ENCODE data around the gene RASGRP1. TPM values are rescaled to one million over a fixed set of nuclear protein-coding genes. Genes with fewer than 3 reads are reported as not detected.

The RASGRP1 gene
- total RNA-seq, 1 experiment from 2014 or later = 0.85 TPM

GRCh38 chr15:38512901-38513300, 51.7 kb downstream of the RASGRP1 start:
- Histone ChIP-seq H3T11ph (ENCODE audit: low read length) (no peak overlapping the region), H2BK120ac (ENCODE audit: low read depth, low read length, poor library complexity, severe bottlenecking) (no peak overlapping the region), H3K27me3 (ENCODE audit: insufficient read depth, low read length) (no peaks in the 10 kb centered on the region), H3K18ac (ENCODE audit: insufficient read length, low read depth, low read length) (no peak overlapping the region), H3K9me3 (ENCODE audit: control insufficient read depth, low read depth, low read length) (no peaks in the 10 kb centered on the region), H2BK5ac (ENCODE audit: insufficient read length, low read length) (no peak overlapping the region), H3K4me2 (ENCODE audit: insufficient read depth, insufficient read length, low read length) (no peak overlapping the region), H3K14ac (ENCODE audit: insufficient read depth, low read length) (no peak overlapping the region), H3K23ac (ENCODE audit: insufficient read length, low read depth, low read length) (no peak overlapping the region), H2BK20ac (ENCODE audit: low read depth, low read length, poor library complexity, severe bottlenecking) (no peak overlapping the region), H3K79me2 (ENCODE audit: insufficient read depth, low read length) (no peaks in the 10 kb centered on the region), H4K5ac (ENCODE audit: insufficient read length, low read depth, low read length) (no peak overlapping the region), H2BK12ac (ENCODE audit: insufficient read length, low read depth, low read length) (no peak overlapping the region), H3K9ac (ENCODE audit: extremely low read depth, insufficient read length, low read length) (no peak overlapping the region), H3K4me1 (ENCODE audit: insufficient read depth, low read length) (peaks cover 14% of the 10 kb centered on the region), H4K8ac (replicated peaks; ENCODE audit: insufficient read length, low read depth, low read length) (no peak overlapping the region), H4K20me1 (ENCODE audit: control insufficient read depth, insufficient read depth, insufficient read length) (no peaks in the 10 kb centered on the region), H3K79me1 (ENCODE audit: insufficient read depth, low read depth, low read length, poor library complexity, severe bottlenecking) (no peaks in the 10 kb centered on the region), H2BK15ac (ENCODE audit: low read depth, low read length) (no peak overlapping the region), H3K23me2 (ENCODE audit: insufficient read length, low read depth, low read length, poor library complexity, severe bottlenecking) (no peaks in the 10 kb centered on the region), H3K56ac (ENCODE audit: insufficient read length, low read depth, low read length) (no peak overlapping the region), H2AFZ (ENCODE audit: low read length) (no peak overlapping the region), H3K27ac (ENCODE audit: insufficient read length, low read depth, low read length) (no peak overlapping the region), H4K91ac (ENCODE audit: insufficient read length, low read depth, low read length) (no peak overlapping the region), H3K4ac (ENCODE audit: low read depth, low read length) (no peak overlapping the region), H2AK5ac (ENCODE audit: insufficient read length, low read length) (no peak overlapping the region)
- Mint-ChIP-seq H3K27ac (no peak overlapping the region), H3K36me3 (ENCODE audit: insufficient read depth in 1 of 3, low read depth in 3 of 3) (no peaks in the 10 kb centered on the region; a peak in 1 of 7 replicates), H3K4me1 (peaks cover 31% of the 10 kb centered on the region in 2 experiments), H3K4me3 (no peak overlapping the region), H3K9me3 (no peaks in the 10 kb centered on the region), H3K27me3 (ENCODE audit: low read depth) (no peaks in the 10 kb centered on the region)
- TF ChIP-seq, protein P1, sequence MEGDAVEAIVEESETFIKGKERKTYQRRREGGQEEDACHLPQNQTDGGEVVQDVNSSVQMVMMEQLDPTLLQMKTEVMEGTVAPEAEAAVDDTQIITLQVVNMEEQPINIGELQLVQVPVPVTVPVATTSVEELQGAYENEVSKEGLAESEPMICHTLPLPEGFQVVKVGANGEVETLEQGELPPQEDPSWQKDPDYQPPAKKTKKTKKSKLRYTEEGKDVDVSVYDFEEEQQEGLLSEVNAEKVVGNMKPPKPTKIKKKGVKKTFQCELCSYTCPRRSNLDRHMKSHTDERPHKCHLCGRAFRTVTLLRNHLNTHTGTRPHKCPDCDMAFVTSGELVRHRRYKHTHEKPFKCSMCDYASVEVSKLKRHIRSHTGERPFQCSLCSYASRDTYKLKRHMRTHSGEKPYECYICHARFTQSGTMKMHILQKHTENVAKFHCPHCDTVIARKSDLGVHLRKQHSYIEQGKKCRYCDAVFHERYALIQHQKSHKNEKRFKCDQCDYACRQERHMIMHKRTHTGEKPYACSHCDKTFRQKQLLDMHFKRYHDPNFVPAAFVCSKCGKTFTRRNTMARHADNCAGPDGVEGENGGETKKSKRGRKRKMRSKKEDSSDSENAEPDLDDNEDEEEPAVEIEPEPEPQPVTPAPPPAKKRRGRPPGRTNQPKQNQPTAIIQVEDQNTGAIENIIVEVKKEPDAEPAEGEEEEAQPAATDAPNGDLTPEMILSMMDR (conservative IDR thresholded peaks at IDR 0.05) = no peak
- no CpG with 5 or more reads among the region's 1 CpG for WGBS (ENCODE audit: extremely low coverage, insufficient read length, low lambda C conversion rate)
- no peak for DNase-seq
